Activated T-helper 2 cell treated with anti-CD3 and anti-CD28 coated beads, Interferon-gamma antibody, Interleukin-2, Interleukin-4, amounts not matched to agents 10 μg/mL and 5 μg/mL and 100 μg/mL, durations not matched to agents 14 hours and 24 hours and 36 hours (primary cell): ENCODE results near the gene ADSS2. TPM values are rescaled to one million over a fixed set of nuclear protein-coding genes. Genes with fewer than 3 reads are reported as not detected.
"Not testable (repeated sequence)": the region's sequence is repeated elsewhere in the genome, so short reads cannot be mapped to it uniquely, and the experiment has no call there.

ENCODE experiments used
- DNase-seq: peaks from one replicate; pipeline ENCODE4 v3.0.0; 2021; ENCODE audit warnings: low spot score
- H3K27ac Mint-ChIP-seq: one replicate; pipeline ENCODE4 v1.8.0; 2021; ENCODE audit warnings: mixed read lengths
- H3K27me3 Mint-ChIP-seq: one replicate; pipeline ENCODE4 v1.8.0; 2021; ENCODE audit warnings: low read depth, mixed read lengths
- H3K36me3 Mint-ChIP-seq: one replicate; pipeline ENCODE4 v1.8.0; 2021; ENCODE audit warnings: low read depth, mixed read lengths
- H3K4me1 Mint-ChIP-seq: one replicate; pipeline ENCODE4 v1.8.0; 2021; ENCODE audit warnings: low read depth, mixed read lengths
- H3K4me3 Mint-ChIP-seq: one replicate; pipeline ENCODE4 v1.8.0; 2021; ENCODE audit warnings: low read depth, mild to moderate bottlenecking, moderate library complexity, mixed read lengths
- H3K9me3 Mint-ChIP-seq: one replicate; pipeline ENCODE4 v1.8.0; 2021; ENCODE audit warnings: mixed read lengths
- intact Hi-C: fragments of 100-400 bp; cut with micrococcal nuclease; formaldehyde crosslinking; loops from one replicate; pipeline ENCODE4 v1.15.1; 2023
- total RNA-seq: library from RNA; stranded (reverse); gene quantifications from 2 replicates; pipeline ENCODE4 v1.2.3, GENCODE V29; 2022

Gene ADSS2
- total RNA-seq, 1 donor from 2014 or later = 66.1 TPM

GRCh38 chr1:244384066-244384465, 67.6 kb downstream of the ADSS2 start:
- no peaks in the 10 kb centered on the region for H3K36me3 Mint-ChIP-seq
- DNase-seq = no peak
- no peak overlapping the region for H3K27ac Mint-ChIP-seq
- H3K9me3 Mint-ChIP-seq = no peaks in the 10 kb centered on the region
- no peak overlapping the region for H3K4me3 Mint-ChIP-seq
- no peaks in the 10 kb centered on the region for H3K27me3 Mint-ChIP-seq
- intact Hi-C loops = no loop called here
- H3K4me1 Mint-ChIP-seq = peaks cover under 1% of the 10 kb centered on the region

DNA sequence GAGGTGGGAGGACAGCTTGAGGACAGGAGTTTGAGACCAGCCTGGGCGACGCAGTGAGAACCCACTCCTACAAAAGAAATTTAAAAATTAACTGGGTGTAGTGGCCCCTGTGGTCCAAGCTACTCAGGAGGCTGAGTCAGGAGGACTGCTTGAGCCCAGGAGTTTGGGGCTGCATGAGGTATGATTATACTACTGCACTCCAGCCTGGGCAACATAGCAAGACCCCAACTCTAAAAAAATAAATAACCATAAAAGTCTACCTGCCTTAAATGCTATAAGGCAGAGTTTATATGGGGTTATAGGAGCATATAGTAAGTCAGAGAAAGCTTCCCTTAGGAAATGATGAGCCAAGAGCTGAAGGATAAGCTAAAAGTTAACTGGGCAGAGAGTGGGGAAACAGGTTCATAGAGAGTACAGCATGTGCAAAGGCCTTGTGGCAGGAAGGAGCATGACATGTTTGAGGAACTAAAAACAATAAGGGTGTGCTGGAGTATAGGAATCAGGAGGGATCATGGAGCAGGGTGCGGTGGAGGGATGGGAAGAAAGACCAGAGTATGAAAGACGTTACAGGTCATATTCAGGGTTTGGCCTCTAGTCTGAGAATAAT, 68.3 kb downstream of the ADSS2 start:
- no peak for DNase-seq
- Mint-ChIP-seq H3K27me3 (no peaks in the 10 kb centered on the region), H3K4me3 (no peak overlapping the region), H3K4me1 (no peaks in the 10 kb centered on the region), H3K9me3 (no peaks in the 10 kb centered on the region), H3K36me3 (no peaks in the 10 kb centered on the region), H3K27ac (no peak overlapping the region)
- intact Hi-C loops = no loop called here

GRCh38 chr1:244381878-244382565, 69.7 kb downstream of the ADSS2 start:
- intact Hi-C loops = no loop called here
- no peaks in the 10 kb centered on the region for H3K36me3 Mint-ChIP-seq
- no peaks in the 10 kb centered on the region for H3K4me1 Mint-ChIP-seq
- H3K27me3 Mint-ChIP-seq = no peaks in the 10 kb centered on the region
- no peak for DNase-seq
- H3K9me3 Mint-ChIP-seq = no peaks in the 10 kb centered on the region
- H3K4me3 Mint-ChIP-seq = no peak overlapping the region
- no peak overlapping the region for H3K27ac Mint-ChIP-seq

DNA sequence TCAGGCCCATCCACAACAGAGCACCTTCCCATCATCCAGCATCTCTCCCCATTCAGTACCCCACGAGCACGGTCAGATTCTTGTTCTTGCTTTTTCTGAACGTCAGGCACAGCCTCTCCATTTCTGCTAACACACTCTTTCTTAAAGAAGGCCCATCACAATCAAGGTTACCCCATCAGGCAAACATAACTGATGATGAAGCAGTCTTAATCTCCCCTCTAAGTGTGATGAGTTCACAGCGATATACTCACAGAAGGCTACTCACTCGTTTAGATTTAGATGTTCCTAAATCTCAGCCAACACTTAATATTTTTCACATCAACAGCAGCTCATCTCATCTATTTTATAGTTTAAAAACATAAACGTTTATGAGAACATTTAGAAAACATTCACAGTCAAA, 75.6 kb downstream of the ADSS2 start:
- no peak overlapping the region for H3K27ac Mint-ChIP-seq
- H3K4me1 Mint-ChIP-seq = peaks cover 2% of the 10 kb centered on the region
- DNase-seq = no peak
- no peaks in the 10 kb centered on the region for H3K36me3 Mint-ChIP-seq
- H3K27me3 Mint-ChIP-seq = no peaks in the 10 kb centered on the region
- H3K4me3 Mint-ChIP-seq = no peak overlapping the region
- intact Hi-C loops = no loop called here
- H3K9me3 Mint-ChIP-seq = no peaks in the 10 kb centered on the region

DNA sequence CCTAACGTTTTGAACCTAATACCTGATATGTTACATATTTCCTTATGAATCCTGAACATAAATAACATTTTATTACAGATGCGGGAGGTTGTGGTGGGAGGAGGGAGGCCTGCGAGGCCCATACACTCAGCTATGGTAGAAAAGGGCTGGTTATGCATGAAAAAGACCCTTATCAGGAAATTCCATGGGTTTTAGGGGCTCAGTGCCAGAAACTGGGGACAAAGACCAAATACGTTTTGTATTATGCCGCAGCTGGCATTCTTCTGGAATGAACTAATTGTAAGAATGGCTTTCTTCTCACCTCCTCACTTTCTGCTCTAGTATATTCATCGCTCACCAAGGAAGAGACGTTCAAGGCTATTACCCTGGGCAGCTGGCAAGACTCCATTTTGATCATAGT, 76.7 kb downstream of the ADSS2 start:
- H3K27ac Mint-ChIP-seq = no peak overlapping the region
- H3K36me3 Mint-ChIP-seq = no peaks in the 10 kb centered on the region
- H3K4me1 Mint-ChIP-seq = peaks cover 2% of the 10 kb centered on the region
- no peak for DNase-seq
- H3K4me3 Mint-ChIP-seq = no peak overlapping the region
- no peaks in the 10 kb centered on the region for H3K9me3 Mint-ChIP-seq
- intact Hi-C loops = no loop called here
- H3K27me3 Mint-ChIP-seq = no peaks in the 10 kb centered on the region

DNA sequence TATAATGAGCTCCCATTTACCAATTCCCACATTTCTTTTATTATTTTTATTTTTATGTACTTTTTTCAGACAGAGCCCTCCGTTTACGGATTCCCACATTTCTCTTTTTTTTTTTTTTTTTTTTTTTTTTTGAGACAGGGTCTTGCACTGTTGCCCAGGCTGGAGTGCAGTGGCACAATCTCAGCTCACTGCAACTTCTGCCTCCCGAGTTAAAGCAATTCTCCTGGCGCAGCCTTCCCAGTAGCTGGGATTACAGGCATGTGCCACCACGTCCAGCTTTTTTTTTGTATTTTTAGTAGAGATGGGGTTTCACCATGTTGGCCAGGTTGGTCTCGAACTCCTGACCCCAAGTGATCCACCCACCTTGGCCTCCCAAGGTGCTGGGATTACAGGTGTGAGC, 77.2 kb downstream of the ADSS2 start:
- H3K27me3 Mint-ChIP-seq, H3K27ac Mint-ChIP-seq, H3K4me1 Mint-ChIP-seq, H3K9me3 Mint-ChIP-seq, H3K4me3 Mint-ChIP-seq, DNase-seq, intact Hi-C loops, H3K36me3 Mint-ChIP-seq: not testable (repeated sequence)

DNA sequence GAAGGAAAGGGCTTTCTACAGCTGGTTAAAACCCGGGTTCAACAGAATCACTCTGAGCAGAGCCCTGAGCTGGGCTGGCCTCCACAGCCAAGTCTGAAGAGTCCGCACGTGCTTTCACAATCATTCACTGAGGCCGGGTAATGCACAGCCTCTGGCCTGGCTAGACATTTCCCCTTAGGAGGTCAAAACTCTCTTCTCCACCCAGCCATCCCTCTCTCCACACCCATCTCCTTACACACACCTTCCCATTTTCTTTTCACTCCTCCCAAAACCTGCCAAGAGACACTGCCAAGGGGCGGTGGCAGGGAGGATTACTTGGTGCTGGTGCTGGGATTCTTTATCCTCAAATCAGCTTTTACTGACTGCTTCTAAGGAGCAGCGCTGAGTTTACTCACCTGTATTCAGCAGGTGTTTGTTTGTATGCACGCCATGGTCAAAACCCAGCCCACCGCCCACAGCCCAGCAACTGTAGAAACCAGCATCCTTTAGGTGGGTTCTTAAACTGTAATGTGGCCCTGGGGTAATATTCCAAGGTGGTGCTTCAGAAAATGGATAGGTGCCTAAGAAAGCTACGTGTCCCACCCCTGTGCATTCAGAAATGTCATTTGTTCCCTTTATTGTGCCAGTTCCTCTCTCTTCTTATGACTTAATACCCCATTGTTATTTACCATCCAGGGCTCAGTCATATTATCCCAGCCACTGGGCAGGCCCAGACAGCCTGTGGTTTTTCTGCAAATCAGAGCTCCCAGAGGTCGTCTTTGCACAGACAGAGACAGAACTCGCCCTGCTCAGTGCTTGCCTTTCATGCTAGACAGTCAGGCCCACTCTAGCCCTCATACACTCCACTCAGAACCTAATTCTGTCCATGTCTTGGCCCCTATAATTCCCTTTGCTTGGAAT, 80.2 kb downstream of the ADSS2 start:
- no peak for DNase-seq
- Mint-ChIP-seq H3K4me1 (peaks cover 4% of the 10 kb centered on the region), H3K9me3 (no peaks in the 10 kb centered on the region), H3K27me3 (no peaks in the 10 kb centered on the region), H3K36me3 (no peaks in the 10 kb centered on the region), H3K27ac (no peak overlapping the region), H3K4me3 (no peak overlapping the region)
- intact Hi-C loops = no loop called here

DNA sequence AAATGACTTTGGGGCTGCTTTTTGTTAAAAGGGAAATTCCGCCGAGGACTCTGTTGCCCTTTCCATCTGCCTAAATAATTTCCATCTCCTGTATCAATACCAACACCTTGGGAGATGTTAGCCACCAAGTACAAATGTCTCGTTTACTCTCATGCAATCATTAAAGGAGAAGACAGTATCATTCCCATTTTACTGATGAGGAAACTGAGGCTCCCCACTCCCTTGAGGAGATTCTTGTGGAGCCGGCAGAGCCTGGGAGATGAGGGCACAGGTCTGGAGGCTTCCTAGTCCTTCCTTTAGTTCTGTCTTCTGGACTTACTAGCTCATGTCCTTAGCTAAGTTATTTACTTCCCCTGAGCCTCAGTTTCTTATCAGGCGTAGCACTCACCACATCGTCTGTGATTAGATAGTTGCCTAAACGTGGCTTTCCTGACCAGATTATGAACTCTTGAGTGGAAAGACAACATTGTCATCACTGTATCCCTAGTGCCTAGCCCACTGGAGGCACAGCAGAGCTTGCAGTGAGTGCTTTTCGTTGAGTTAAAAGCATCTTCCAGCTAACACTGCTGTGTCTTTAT, 81.6 kb downstream of the ADSS2 start:
- Mint-ChIP-seq H3K36me3 (no peaks in the 10 kb centered on the region), H3K9me3 (peaks cover 4% of the 10 kb centered on the region), H3K27me3 (no peaks in the 10 kb centered on the region), H3K4me3 (no peak overlapping the region), H3K27ac (no peak overlapping the region), H3K4me1 (peaks cover 4% of the 10 kb centered on the region)
- intact Hi-C loops = no loop called here
- DNase-seq = no peak

DNA sequence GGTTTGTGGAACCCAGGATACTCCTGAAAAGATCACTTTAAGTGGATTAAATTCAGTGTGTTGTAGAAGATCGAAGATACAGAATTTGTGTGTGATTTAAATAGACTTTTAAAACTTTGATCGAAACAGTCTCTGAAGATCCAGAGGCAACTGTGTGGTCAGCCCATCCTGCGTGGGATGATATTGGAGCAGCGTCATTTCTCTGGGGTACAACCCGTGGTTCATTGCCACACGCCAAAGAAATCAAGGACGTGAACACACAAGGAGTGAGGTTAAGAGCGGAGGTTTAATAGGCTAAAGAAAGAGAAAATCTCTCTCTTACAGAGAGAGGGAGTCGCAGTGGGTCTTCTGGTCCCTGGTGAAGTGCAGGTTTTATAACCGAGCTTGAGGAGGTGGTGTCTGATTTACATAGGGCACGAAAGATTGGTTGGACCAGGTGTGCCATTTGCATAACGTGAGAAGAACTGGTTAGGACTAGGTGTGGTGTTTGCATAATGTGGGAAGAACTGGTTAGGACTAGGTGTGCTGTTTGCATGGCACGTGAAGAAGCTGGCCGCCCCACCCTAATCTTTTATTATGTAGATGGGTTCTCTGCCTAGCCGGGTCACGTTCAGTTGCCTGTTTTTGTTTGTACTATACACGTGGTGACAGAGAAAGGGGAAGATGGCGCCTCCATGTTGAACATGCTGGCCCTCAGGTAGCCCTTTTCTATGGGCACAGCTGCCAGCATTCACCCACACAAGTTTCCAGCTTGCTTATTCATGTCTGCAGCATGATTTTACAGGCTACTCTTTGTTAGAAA, 82.3 kb downstream of the ADSS2 start:
- Mint-ChIP-seq H3K4me3 (no peak overlapping the region), H3K27me3 (no peaks in the 10 kb centered on the region), H3K36me3 (no peaks in the 10 kb centered on the region), H3K4me1 (peaks cover 4% of the 10 kb centered on the region), H3K9me3 (peaks cover 11% of the 10 kb centered on the region), H3K27ac (no peak overlapping the region)
- DNase-seq = no peak
- intact Hi-C loops = no loop called here

- H3K4me1 Mint-ChIP-seq = peaks cover 4% of the 10 kb centered on the region
- no peak for DNase-seq
- H3K4me3 Mint-ChIP-seq = no peak overlapping the region
- intact Hi-C loops = no loop called here
- peaks cover 11% of the 10 kb centered on the region for H3K9me3 Mint-ChIP-seq
- no peaks in the 10 kb centered on the region for H3K36me3 Mint-ChIP-seq
- H3K27me3 Mint-ChIP-seq = no peaks in the 10 kb centered on the region
- H3K27ac Mint-ChIP-seq = no peak overlapping the region
Observed at GRCh38 chr1:244368279-244368678, 83.4 kb downstream of the ADSS2 start.

DNA sequence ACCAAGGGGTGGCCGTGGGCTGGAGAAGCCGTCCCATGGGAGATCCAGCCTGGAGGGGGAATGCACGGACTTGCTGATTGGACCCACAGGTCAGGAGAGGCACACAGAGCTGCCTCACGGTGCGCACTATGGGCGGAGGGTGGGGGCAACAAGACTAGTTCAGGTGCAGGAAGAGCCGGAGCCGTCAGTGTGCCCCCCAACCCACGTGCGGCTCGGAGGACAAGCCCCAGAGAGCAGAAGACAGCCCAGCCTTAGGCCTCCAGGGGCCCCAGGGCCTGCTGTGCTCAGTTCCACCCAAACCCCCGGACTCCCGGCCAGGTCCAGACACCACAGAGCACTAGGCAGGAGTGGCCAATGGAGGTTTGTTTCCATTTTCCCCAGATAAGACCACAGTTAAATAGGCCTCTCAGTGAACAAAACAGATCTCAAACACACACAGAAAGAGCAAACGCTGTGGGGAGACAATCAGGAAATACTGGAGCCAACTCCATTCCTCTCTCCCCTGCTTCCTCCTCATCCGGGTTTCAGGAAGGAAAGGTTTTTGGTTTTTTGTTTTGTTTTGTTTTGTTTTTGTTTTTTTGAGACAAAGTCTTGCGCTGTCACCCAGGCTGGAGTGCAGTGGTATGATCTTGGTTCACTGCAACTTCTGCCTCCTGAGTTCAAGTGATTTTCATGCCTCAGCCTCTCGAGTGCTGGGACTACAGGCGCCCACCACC, 84.2 kb downstream of the ADSS2 start:
- no peaks in the 10 kb centered on the region for H3K27me3 Mint-ChIP-seq
- peaks cover 11% of the 10 kb centered on the region for H3K9me3 Mint-ChIP-seq
- H3K4me1 Mint-ChIP-seq = peaks cover 4% of the 10 kb centered on the region
- no peak for DNase-seq
- H3K4me3 Mint-ChIP-seq = no peak overlapping the region
- intact Hi-C loops = no loop called here
- no peaks in the 10 kb centered on the region for H3K36me3 Mint-ChIP-seq
- no peak overlapping the region for H3K27ac Mint-ChIP-seq

GRCh38 chr1:244365809-244366208, 85.9 kb downstream of the ADSS2 start:
- Mint-ChIP-seq H3K27me3 (no peaks in the 10 kb centered on the region), H3K36me3 (no peaks in the 10 kb centered on the region), H3K4me3 (no peak overlapping the region), H3K27ac (no peak overlapping the region), H3K4me1 (peaks cover 2% of the 10 kb centered on the region), H3K9me3 (peaks cover 11% of the 10 kb centered on the region)
- intact Hi-C loops = no loop called here
- no peak for DNase-seq
